ENCODE results near the gene SHISA6.

DNA sequence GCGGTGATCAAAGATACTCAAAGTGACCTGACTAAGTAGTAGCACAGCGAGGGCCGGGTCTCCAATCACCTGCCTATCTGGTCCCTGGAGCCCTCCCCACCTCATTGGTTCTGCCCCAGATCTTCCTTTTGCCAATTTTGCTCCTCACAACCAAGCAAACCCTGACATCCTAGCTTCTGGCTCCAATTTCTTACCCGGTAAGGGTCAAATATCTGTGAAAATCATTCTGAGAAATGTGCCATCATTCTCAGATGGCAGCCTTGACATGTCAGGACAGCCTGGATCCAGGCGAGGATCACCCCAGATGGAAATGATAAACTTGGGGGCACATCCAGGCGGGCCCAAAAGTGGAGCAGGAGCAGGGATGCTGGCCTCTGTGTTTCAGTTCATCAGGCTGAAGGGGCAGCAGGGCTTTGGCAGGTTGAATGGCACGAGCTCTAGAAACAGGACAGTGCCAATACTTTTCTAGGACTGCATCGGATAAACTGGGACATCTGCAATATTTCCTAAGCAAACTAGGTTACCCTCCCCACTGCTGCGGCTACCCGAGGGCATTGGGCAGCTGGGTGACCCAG, 83.9 kb downstream of the SHISA6 start:
- TF ChIP-seq, protein P1, sequence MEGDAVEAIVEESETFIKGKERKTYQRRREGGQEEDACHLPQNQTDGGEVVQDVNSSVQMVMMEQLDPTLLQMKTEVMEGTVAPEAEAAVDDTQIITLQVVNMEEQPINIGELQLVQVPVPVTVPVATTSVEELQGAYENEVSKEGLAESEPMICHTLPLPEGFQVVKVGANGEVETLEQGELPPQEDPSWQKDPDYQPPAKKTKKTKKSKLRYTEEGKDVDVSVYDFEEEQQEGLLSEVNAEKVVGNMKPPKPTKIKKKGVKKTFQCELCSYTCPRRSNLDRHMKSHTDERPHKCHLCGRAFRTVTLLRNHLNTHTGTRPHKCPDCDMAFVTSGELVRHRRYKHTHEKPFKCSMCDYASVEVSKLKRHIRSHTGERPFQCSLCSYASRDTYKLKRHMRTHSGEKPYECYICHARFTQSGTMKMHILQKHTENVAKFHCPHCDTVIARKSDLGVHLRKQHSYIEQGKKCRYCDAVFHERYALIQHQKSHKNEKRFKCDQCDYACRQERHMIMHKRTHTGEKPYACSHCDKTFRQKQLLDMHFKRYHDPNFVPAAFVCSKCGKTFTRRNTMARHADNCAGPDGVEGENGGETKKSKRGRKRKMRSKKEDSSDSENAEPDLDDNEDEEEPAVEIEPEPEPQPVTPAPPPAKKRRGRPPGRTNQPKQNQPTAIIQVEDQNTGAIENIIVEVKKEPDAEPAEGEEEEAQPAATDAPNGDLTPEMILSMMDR (optimal IDR thresholded peaks at IDR 0.05 in 1 of 3, IDR thresholded peaks at IDR 0.05 in 1 of 3, conservative IDR thresholded peaks at IDR 0.05 in 1 of 3; ENCODE audit: extremely low read depth in 1 of 3, insufficient read depth in 2 of 3, low read length in 3 of 3), result no peak
- no peak for TF ChIP-seq EZH2 (IDR thresholded peaks at IDR 0.05; ENCODE audit: low read length)
